Activated T-cell treated with anti-CD3 and anti-CD28 coated beads for 24 hours (primary cell): ENCODE data around the gene TAS2R5.
"Not testable (repeated sequence)": the region's sequence is repeated elsewhere in the genome, so short reads cannot be mapped to it uniquely, and the experiment has no call there.

ENCODE experiments used
- DNase-seq: peaks from one replicate; pipeline ENCODE4 v3.0.0-alpha.2; 2020; ENCODE audit warnings: low read depth

Gene TAS2R5, protein sequence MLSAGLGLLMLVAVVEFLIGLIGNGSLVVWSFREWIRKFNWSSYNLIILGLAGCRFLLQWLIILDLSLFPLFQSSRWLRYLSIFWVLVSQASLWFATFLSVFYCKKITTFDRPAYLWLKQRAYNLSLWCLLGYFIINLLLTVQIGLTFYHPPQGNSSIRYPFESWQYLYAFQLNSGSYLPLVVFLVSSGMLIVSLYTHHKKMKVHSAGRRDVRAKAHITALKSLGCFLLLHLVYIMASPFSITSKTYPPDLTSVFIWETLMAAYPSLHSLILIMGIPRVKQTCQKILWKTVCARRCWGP

DNA sequence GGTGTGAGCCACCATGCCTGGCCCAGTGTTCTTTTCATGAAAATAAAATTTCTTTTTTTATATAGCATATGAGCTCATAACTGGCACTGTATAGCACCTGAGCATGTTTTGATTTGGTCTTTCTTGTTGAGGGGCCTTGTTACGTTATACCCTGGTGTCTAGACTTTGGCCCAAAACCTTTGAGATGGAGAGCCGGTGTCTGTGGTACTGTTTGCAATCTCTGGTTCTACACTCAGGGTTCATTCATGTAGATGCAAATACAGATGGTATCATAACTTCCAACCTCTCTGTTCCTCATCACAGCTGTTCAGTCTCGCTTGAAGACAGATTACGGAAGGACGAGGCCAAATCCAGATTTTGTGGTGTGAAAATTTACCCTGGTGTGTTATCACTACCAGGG is at the start of gene TAS2R5:
Gene TAS2R5, plus strand, starts transcription at position 301 of the 400 bp plus-strand sequence. CDS start 145 bp downstream, outside the sequence.
- DNase-seq: no peak

DNA sequence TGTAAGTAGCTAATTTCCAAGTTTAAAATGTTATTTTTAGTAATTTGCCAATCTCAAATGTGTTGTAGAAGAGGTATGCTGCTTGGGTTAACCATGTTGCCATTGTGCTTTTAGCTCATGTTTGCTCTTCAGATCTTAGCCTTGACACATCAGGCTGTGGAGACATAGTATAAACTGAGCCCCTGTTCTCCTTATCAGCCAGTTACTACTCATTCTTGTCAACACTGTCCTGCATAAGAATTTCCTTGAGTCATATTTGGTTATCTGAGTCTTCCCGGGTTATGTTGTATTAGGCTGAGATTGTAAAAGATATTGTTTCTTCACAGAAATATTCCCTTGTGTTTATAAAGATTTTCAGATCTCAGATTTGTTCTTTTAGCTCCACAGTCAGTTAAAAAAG is 47.8 kb upstream of the TAS2R5 start:
- DNase-seq: no peak

DNA sequence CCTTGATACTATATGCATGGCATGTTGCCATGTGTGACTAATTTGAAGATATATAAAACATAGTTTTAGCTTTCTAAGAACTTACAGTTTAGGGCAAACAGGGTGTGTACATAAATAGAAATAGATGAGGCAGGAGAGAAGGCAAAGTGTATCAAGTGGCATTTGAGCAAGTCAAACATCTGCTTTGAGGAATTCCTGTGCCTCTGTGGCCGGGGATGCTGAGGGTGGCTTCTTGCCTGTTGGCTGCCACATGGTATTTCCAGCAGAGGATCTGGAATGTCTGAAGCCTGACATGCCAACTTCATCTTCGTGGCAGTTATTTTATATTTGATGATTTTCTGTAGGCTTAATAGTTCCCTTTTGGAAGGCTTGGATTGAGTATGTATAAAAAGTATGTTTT is 45.9 kb upstream of the TAS2R5 start:
- no peak for DNase-seq

DNA sequence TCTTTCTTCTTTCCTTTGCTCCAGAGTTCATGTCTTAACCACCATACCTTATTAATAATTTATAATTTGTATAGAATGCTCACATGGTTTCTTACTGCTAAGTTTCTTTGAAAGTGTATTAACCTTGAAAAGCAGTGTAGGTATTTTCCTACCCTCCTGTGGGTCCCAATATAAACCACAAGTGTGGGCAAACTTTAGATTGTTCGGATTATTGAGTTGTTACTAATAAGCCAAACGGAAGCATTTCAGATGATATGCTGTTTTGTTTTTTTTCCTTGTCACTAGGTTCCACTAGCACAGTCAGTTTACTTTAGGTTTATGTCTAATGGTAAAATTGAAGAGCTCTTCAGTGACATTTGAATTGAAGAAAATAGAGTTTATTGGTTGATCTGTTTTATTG is 41.6 kb upstream of the TAS2R5 start:
- DNase-seq: no peak

DNA sequence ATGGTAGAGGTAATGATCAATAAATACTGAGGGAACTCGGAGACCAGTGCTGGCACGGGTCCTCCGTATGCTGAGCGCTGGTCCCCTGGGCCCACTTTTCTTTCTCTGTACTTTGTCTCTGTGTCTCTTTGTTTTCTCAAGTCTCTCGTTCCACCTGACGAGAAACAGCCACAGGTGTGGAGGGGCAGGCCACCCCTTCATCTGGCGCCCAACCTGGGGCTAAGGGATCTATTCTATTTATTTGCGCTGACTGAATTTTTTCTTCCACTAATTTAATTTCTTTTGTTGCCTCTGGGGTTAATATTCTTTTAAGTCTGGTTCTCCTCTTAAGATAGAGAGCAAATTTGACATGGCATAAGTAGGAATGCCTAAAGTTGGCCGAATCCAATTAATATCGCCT is 38.1 kb upstream of the TAS2R5 start:
- DNase-seq: not testable (repeated sequence)

DNA sequence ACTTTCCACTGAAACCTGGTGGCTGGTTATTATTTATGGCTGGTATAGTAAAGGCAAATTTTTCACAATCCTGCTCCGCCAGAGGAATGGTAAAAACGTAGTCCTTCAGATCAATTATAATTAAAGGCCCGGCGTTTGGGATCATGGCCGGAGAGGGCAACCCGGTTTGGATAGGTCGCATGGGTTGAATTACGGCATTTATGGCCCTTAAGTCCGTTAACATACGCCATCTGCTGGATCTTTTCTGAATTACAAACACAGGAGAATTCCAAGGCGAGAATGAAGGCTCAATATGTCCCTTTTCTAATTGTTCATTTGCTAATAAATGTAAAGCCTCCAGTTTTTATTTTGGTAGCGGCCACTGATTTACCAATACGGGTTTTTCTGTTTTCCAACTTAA is 37.4 kb upstream of the TAS2R5 start:
- no peak for DNase-seq

DNA sequence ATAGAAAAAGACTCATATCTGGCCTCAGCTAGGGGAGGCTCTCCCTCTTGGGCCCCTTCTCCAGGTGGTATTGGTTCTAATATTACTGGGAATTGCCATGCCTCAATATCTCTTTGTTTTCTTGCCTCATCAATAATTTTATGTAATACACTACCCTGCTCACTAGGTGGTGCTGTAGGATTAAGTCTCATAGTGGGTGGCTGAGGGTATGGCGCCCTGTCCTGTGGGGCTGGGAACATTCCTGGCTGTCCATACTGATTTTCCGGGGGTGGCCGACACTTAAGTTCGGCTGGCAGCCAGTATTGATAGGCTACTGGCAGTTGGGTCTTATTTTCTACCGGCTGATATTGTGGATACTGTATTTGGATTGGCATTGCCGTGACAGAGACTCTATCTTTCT is 35.1 kb upstream of the TAS2R5 start:
- DNase-seq: no peak

DNA sequence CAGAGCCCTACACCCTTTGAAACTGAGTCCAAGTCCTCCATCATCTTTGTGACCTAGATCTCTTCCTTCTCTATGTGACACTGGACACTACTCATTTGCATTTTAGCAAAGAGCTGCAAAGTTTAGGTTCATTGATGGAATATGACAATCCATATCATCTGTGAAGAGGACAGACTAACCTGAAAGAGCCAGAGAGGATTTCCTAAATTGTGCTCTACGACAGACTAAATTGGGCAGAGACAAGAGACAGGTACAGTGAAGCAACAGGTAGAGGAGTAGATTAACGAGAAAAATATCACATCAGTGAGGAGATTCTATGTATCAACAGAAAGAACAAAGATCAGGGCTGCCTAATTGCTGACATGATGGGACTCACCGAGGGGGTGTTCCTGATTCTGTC is 26.2 kb upstream of the TAS2R5 start, which contains the start of gene TAS2R3:
Gene TAS2R3, plus strand, starts transcription at position 301 of the 400 bp plus-strand sequence. Its CDS starts 62 bp downstream, at position 363.
- DNase-seq: no peak

DNA sequence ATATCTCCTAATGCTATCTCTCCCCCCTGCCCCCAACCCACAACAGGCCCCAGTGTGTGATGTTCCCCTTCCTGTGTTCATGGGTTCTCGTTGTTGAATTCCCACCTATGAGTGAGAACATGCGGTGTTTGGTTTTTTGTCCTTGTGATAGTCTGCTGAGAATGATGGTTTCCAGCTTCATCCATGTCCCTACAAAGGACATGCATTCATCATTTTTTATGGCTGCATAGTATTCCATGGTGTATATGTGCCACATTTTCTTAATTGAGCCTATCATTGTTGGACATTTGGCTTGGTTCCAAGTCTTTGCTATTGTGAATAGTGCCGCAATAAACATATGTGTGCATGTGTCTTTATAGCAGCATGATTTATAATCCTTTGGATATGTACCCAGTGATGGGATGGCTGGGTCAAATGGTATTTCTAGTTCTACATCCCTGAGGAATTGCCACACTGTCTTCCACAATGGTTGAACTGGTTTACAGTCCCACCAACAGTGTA is 19.9 kb upstream of the TAS2R5 start:
- DNase-seq: not testable (repeated sequence)

DNA sequence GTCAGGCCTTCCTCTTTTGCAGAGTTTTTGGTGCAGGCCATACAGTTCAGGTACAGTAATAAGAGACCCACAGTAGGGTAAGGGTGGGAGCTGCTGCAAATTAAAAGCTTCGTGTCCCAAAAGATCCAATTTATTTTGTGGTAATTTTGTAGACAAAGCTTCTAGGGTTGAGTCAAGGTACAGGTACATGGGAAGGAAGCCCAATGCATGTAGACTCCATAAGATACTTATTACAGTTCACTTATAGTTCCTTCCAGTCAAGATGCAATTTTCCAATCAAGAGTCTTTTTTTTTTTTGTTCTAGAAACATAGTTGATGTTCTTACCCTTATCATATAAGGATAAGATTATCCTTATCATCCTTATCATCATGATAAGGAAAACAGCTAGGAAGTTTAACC is 13.6 kb upstream of the TAS2R5 start, which contains the start of gene TAS2R4:
Gene TAS2R4, plus strand, starts transcription at position 301 of the 400 bp plus-strand sequence. CDS start 1,815 bp downstream, outside the sequence.
- no peak for DNase-seq

DNA sequence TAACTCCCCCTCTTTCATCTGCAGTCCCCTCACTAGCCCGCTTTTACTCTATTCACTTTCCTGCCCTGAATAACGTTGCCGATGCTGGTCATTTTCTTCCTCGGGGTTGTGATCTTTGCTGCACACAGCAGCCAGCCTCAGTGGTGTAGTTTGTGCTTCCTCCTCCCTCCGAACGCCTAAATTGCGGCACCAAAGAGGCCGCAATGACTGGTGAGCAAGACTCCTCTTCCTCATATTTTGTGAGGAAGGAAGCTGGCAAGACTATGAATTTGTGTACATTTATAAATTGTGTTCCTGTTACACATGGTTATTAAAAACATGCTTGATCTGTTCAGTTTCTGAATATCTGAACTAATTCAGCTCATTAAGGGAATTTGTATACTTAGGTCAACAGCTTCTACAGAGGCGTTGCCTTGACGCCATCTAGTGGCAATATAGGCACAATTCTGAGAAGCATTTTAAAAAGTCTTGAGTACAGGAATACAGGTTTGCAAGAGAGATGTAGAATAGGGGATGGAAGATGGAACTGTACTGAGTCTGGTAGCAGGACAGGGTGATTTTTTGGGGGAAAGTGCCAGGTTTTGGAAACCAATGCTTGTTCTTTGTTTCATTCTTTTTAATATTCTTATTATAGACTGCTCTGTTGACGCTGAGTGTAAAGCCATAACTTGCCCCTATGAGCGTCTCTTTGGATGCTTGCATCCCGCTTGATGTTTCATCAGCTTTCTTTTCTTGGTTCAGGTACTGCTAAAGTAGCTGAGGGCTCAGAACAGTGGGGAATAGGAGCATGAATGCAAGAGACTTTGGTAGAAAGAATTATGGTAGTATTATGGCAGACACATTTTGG is 4.1 kb upstream of the TAS2R5 start:
- peak; percentile 7 for DNase-seq

DNA sequence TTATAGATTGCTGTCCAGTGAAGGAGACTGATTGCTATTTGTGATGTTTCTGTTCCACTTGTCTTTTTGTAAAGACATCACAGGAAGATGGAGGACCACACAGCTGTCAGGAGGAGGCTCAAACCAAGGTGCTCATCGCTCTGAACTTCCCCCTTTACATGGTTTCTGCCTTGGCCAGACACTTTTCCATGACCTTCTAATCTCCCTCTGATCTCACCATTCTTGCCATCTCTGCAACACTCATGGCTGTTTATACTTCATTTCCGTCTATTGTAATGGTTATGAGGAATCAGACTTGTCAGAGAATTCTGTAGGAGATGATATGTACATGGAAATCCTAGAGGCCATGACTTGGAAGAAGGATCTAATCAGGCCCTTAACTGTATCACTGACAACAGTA is 1.7 kb upstream of the TAS2R5 start:
- DNase-seq: no peak

DNA sequence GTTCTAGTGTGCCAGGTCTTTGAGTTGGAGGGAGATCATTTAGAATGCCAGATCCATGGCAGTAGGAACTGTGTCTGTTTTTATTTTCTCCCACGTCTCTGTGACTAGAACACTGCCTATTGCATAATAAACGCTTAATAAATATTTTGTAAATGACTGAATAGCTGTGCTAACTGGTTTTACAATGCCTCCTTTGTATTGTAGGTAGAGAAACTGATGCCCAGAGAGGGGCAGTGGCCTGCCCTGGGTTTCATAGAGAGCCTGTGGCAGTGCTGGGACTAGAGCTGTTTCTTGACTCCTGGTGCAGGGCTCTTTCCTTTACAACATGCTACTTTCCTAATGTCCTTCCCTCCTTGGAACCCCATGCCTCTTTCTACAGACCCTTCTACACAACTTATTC is 2.5 kb downstream of the TAS2R5 start:
- no peak for DNase-seq

DNA sequence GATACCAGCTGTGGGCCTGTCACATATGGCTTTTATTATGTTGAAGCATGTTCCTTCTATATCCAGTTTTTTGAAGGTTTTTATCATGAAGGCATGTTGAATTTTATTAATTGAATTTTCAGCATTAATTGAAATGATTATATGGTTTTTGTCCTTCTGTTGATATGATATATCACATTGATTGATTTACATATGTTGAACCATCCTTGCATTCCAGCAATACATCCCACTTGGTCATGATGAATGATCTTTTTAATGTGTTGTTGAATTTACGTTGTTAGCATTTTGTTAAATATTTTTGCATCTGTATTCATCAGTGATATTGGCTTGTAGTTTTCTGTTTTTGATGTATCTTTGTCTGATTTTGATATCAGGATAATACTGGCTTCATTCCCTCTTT is 30.1 kb downstream of the TAS2R5 start:
- DNase-seq: no peak

DNA sequence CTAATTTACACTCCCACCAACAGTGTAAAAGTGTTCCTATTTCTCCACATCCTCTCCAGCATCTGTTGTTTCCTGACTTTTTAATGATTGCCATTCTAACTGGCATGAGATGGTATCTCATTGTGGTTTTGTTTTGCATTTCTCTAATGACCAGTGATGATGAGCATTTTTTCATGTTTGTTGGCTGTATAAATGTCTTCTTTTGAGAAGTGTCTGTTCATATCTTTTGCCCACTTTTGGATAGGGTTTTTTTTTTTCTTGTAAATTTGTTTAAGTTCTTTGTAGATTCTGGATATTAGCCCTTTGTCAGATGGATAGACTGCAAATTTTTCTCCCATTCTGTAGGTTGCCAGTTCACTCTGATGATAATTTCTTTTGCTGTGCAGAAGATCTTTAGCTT is 32.4 kb downstream of the TAS2R5 start:
- DNase-seq: not testable (repeated sequence)

DNA sequence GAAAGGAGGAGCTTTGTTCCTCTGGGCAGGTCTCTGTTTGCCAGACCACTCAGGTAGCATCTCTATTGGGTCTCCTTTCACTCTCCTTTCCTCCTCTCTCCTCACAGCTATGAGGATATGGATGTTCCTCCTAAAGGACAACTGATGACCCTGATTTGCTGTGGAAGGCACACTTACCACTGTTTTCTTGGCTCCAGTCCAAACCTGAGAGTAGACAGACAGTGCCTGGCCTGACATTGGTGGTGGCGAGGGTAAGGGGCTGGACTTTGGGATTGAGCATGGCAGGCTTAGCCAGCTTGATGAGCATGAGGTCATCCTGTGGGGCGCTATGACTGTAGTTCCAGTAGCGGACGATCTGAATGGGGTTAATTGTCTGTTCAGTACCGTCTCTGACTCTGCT is 47.7 kb downstream of the TAS2R5 start:
- no peak for DNase-seq

DNA sequence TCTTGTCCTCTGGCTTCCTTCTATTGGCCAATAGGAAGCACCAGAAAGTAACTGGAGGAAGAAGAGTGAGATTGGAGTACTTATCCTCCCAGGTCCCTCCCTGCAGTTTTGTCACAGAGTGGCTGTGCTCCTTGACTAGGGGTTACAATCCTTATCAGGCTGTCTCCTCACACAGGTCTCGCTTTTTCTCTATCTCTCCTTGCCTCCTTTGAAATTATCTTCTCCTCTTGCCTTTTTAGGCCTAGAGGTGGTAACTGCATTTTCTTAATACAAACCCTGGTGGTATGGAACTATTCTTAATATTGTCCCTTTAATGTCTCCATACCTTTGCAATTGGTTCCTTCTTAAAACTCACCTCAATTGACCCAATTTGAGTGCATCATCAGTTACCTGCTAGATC is 48.6 kb downstream of the TAS2R5 start:
- DNase-seq: no peak

DNA sequence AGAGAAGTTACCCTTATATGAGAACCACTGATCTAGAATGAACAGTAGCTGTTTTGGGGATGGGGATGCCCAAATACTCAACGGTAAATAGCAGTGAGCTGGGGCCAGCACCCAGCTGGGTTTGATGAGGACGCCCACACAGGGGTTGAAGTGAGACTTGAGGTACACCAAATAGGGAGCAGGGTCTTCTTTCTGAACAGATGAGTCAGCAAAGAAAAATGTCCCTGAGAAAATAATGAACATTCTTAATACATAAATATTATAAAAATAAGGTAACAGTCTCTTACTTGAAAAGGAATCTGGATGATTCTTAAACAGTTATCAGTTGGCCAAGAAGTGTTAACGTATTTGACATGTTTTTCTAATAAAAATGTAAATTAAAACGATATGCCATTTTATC is 49.2 kb downstream of the TAS2R5 start:
- no peak for DNase-seq

DNA sequence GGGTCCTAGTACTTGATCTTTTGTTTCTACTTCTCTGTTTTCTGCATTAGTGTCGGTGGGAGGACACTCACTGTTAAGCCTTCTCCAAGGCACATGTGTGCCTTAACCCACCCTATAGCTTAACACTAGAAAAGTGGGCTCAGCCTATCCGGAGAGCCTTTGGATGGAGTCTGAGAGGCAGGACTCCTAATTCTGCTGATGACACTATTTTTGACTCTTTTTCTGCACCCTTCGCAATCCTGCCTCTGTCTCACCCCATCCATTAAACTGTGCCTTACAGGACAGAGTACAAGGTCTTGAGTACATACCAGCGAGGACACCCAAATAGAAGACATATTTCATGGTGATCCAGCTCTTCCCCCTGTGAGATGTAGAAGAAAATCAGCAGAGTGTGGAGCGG is 50.7 kb downstream of the TAS2R5 start:
- no peak for DNase-seq
